Medulla oblongata (tissue), 1 donor: ENCODE measurements around the gene AP2A2.

Experiments
- DNase-seq: peaks from one replicate; pipeline ENCODE4 v3.0.0-alpha.2; 2015; ENCODE audit errors: extremely low spot score

Gene AP2A2

GRCh38 chr11:1029654-1030053 lies 104.0 kb downstream of the AP2A2 start:
- DNase-seq: no peak

- DNase-seq: no peak
These were observed 104.4 kb downstream of the AP2A2 start for GRCh38 chr11:1030086-1030485.

- DNase-seq: no peak
These were observed 104.9 kb downstream of the AP2A2 start for GRCh38 chr11:1030556-1030955.

- no peak for DNase-seq
These were observed 105.6 kb downstream of the AP2A2 start for GRCh38 chr11:1031121-1031899.

GRCh38 chr11:1032310-1032891 lies 106.7 kb downstream of the AP2A2 start:
- no peak for DNase-seq

- no peak for DNase-seq
These were observed 107.5 kb downstream of the AP2A2 start for GRCh38 chr11:1033016-1033798.

GRCh38 chr11:1034001-1034400 lies 108.3 kb downstream of the AP2A2 start:
- no peak for DNase-seq

- no peak for DNase-seq
These were observed 109.0 kb downstream of the AP2A2 start for GRCh38 chr11:1034456-1035295.

GRCh38 chr11:1035577-1036283 lies 110.1 kb downstream of the AP2A2 start:
- DNase-seq: no peak

GRCh38 chr11:1036303-1036923 lies 110.7 kb downstream of the AP2A2 start, which contains the start of gene MUC6:
MUC6 (minus strand) TSS chr11:1036718; CDS start chr11:1036655, 63 bp downstream.
- DNase-seq: no peak

- no peak for DNase-seq
These were observed 111.3 kb downstream of the AP2A2 start for GRCh38 chr11:1036931-1037330.

- DNase-seq: no peak
These were observed 111.9 kb downstream of the AP2A2 start for GRCh38 chr11:1037506-1038055.

- no peak for DNase-seq
These were observed 112.7 kb downstream of the AP2A2 start for GRCh38 chr11:1038361-1038760.

GRCh38 chr11:1038921-1039320 lies 113.3 kb downstream of the AP2A2 start:
- no peak for DNase-seq

- DNase-seq: no peak
These were observed 114.1 kb downstream of the AP2A2 start for GRCh38 chr11:1039481-1040427.

GRCh38 chr11:1040428-1041148 lies 114.9 kb downstream of the AP2A2 start:
- DNase-seq: no peak

GRCh38 chr11:1041149-1041467 lies 115.4 kb downstream of the AP2A2 start:
- DNase-seq: no peak

GRCh38 chr11:1041471-1041870 lies 115.8 kb downstream of the AP2A2 start:
- no peak for DNase-seq
